Astrocyte (in vitro differentiated cells and primary cell): ENCODE results near the gene CENPB.

Source experiments
- CTCF ChIP-seq: IDR thresholded peaks from 2 replicates; pipeline ENCODE4 v1.5.1; 2011; ENCODE audit warnings: low read depth, mild to moderate bottlenecking, inconsistent platforms, low read length, moderate library complexity; ENCODE audit not compliant: insufficient read depth
- EZH2 ChIP-seq: IDR thresholded peaks from 2 replicates; pipeline ENCODE4 v1.6.1; 2012; ENCODE audit warnings: mild to moderate bottlenecking, low read length, inconsistent platforms; ENCODE audit not compliant: insufficient read depth

GRCh38 chr20:3820901-3821727 is 34.6 kb upstream of the CENPB start:
- TF ChIP-seq EZH2: no peak
- no peak for TF ChIP-seq CTCF
